Measurements from ENCODE around the gene RALA. TPM values are rescaled to one million over a fixed set of nuclear protein-coding genes. Genes with fewer than 3 reads are reported as not detected.
"Not testable (repeated sequence)": the region's sequence is repeated elsewhere in the genome, so short reads cannot be mapped to it uniquely, and the experiment has no call there.

Gene RALA
- total RNA-seq, 2 experiments from 2014 or later = 29.1 to 31.1 TPM

GRCh38 chr7:39634478-39634805 is 11.1 kb downstream of the RALA start:
- POLR2A ChIA-PET = no interaction called here
- CTCF ChIA-PET = no interaction called here

GRCh38 chr7:39637400-39637799 is 14.0 kb downstream of the RALA start:
- POLR2A ChIA-PET = interaction anchor here (1.3 kb wide), 1 partner anchor 14 kb away, joined by 3 read pairs; the partner anchor contains the start of gene RALA
- CTCF ChIA-PET = no interaction called here

- POLR2A ChIA-PET = interaction anchor here (0.6 to 1.3 kb wide), 2 partner anchors 10 to 15 kb away, joined by 3 to 4 read pairs; partner anchors contain the start of gene RALA
Measured at GRCh38 chr7:39637963-39638485, 14.7 kb downstream of the RALA start.

GRCh38 chr7:39642896-39643295 is 19.5 kb downstream of the RALA start:
- ChIA-PET POLR2A (no interaction called here), CTCF (no interaction called here)

More at GRCh38 chr7:39637963-39638485, 14.7 kb downstream of the RALA start:
- CTCF ChIA-PET = no interaction called here

- POLR2A ChIA-PET = interaction anchor here (0.9 kb wide), 1 partner anchor 20 kb away, joined by 3 read pairs; no protein-coding TSS in a partner anchor
- CTCF ChIA-PET = no interaction called here
Measured at GRCh38 chr7:39644170-39644569, 20.8 kb downstream of the RALA start.

GRCh38 chr7:39645482-39646407 is 22.4 kb downstream of the RALA start:
- CTCF ChIA-PET = no interaction called here
- POLR2A ChIA-PET = no interaction called here

GRCh38 chr7:39647816-39648215 is 24.4 kb downstream of the RALA start:
- CTCF ChIA-PET = no interaction called here
- POLR2A ChIA-PET = no interaction called here

GRCh38 chr7:39650676-39651075 is 27.3 kb downstream of the RALA start:
- POLR2A ChIA-PET = no interaction called here
- CTCF ChIA-PET = no interaction called here

- ChIA-PET CTCF (no interaction called here), POLR2A (no interaction called here)
Measured at GRCh38 chr7:39651265-39651664, 27.9 kb downstream of the RALA start.

GRCh38 chr7:39656415-39656814 is 33.0 kb downstream of the RALA start:
- ChIA-PET POLR2A (no interaction called here), CTCF (no interaction called here)

- ChIA-PET CTCF (no interaction called here), POLR2A (no interaction called here)
Measured at GRCh38 chr7:39659356-39660013, 36.1 kb downstream of the RALA start.

- ChIA-PET POLR2A (no interaction called here), CTCF (no interaction called here)
Measured at GRCh38 chr7:39661960-39662359, 38.6 kb downstream of the RALA start.

- ChIA-PET CTCF (no interaction called here), POLR2A (no interaction called here)
Measured at GRCh38 chr7:39663263-39663662, 39.9 kb downstream of the RALA start.

- CTCF ChIA-PET = no interaction called here
- POLR2A ChIA-PET = no interaction called here
Measured at GRCh38 chr7:39664057-39664456, 40.7 kb downstream of the RALA start.

GRCh38 chr7:39664585-39664984 is 41.2 kb downstream of the RALA start:
- POLR2A ChIA-PET = no interaction called here
- CTCF ChIA-PET = no interaction called here

GRCh38 chr7:39666562-39666961 is 43.2 kb downstream of the RALA start:
- POLR2A ChIA-PET = no interaction called here

GRCh38 chr7:39667341-39667923 is 44.1 kb downstream of the RALA start:
- POLR2A ChIA-PET = no interaction called here
- CTCF ChIA-PET = no interaction called here

More at GRCh38 chr7:39666562-39666961, 43.2 kb downstream of the RALA start:
- CTCF ChIA-PET = no interaction called here

GRCh38 chr7:39668280-39668679 is 44.9 kb downstream of the RALA start:
- CTCF ChIA-PET, POLR2A ChIA-PET: not testable (repeated sequence)

GRCh38 chr7:39670052-39670451 is 46.7 kb downstream of the RALA start:
- ChIA-PET POLR2A (no interaction called here), CTCF (interaction anchor here (0.8 kb wide), 1 partner anchor 72 kb away, joined by 3 read pairs; no protein-coding TSS in a partner anchor)

GRCh38 chr7:39670934-39671333 is 47.6 kb downstream of the RALA start:
- ChIA-PET POLR2A (no interaction called here), CTCF (interaction anchor here (1.3 kb wide), 1 partner anchor 16 kb away, joined by 4 read pairs; no protein-coding TSS in a partner anchor)

- CTCF ChIA-PET = no interaction called here
- POLR2A ChIA-PET = no interaction called here
Measured at GRCh38 chr7:39672176-39672575, 48.8 kb downstream of the RALA start.

Measured in activated CD8-positive, alpha-beta memory T cell treated with anti-CD3 and anti-CD28 coated beads for 36 hours (primary cell).